Large intestine (tissue), 3 donors: ENCODE results near the gene APAF1. TPM values are rescaled to one million over a fixed set of nuclear protein-coding genes. Genes with fewer than 3 reads are reported as not detected.

Experiments used
- DNase-seq, 2 donors: peaks; one replicate each; pipeline versions ENCODE4 v3.0.0 to v3.0.0-alpha.2; 2013
- H3K27ac ChIP-seq: one replicate; pipeline ENCODE4 v1.5.1; 2013; ENCODE audit warnings: low read length
- H3K27me3 ChIP-seq: 2 replicates; pipeline ENCODE4 v1.6.1; 2013; ENCODE audit warnings: low read length; ENCODE audit not compliant: control insufficient read depth, insufficient read depth
- H3K36me3 ChIP-seq: 2 replicates; pipeline ENCODE4 v1.6.1; 2013; ENCODE audit warnings: low read length; ENCODE audit not compliant: control insufficient read depth, insufficient read depth
- H3K4me1 ChIP-seq: one replicate; pipeline ENCODE4 v1.6.1; 2013; ENCODE audit warnings: low read length; ENCODE audit not compliant: control insufficient read depth, insufficient read depth
- H3K4me3 ChIP-seq: one replicate; pipeline ENCODE4 v1.5.1; 2013; ENCODE audit warnings: low read length
- H3K9me3 ChIP-seq: one replicate; pipeline ENCODE4 v1.6.1; 2013; ENCODE audit warnings: mild to moderate bottlenecking, low read depth, low read length, moderate library complexity; ENCODE audit not compliant: control insufficient read depth
- WGBS: methylation state at CpG from one replicate; pipeline ENCODE4 v1.1.5; 2013; ENCODE audit warnings: low lambda C conversion rate; ENCODE audit not compliant: insufficient coverage; 5-methylcytosine and 5-hydroxymethylcytosine counted together
- polyA plus RNA-seq: library from polyadenylated mRNA; unstranded; fragments of 120-200 nt; gene quantifications from one replicate; pipeline ENCODE4 v1.2.1, GENCODE V29; 2013

APAF1 gene
- polyA plus RNA-seq, 1 donor, result 18.5 TPM

- 95% methylated on average over 3 of the region's 8 CpGs for whole genome bisulfite sequencing
- DNase-seq, result no peak
- H3K27me3 ChIP-seq, result no peaks in the 10 kb centered on the region
- no peak overlapping the region for H3K4me3 ChIP-seq
- H3K36me3 ChIP-seq, result peaks cover 27% of the 10 kb centered on the region
- H3K27ac ChIP-seq, result no peak overlapping the region
- H3K9me3 ChIP-seq, result no peaks in the 10 kb centered on the region
- no peaks in the 10 kb centered on the region for H3K4me1 ChIP-seq
Observed at GRCh38 chr12:98696036-98696646, 51.1 kb downstream of the APAF1 start.

- Histone ChIP-seq H3K4me3 (no peak overlapping the region), H3K4me1 (no peaks in the 10 kb centered on the region), H3K36me3 (peaks cover 28% of the 10 kb centered on the region), H3K27me3 (no peaks in the 10 kb centered on the region), H3K9me3 (no peaks in the 10 kb centered on the region), H3K27ac (no peak overlapping the region)
- no CpG with 5 or more reads among the region's 2 CpGs for WGBS
- no peak for DNase-seq
Observed at GRCh38 chr12:98697209-98697608, 52.1 kb downstream of the APAF1 start.

GRCh38 chr12:98698603-98699463, 53.7 kb downstream of the APAF1 start:
- Histone ChIP-seq H3K4me3 (no peak overlapping the region), H3K27me3 (no peaks in the 10 kb centered on the region), H3K4me1 (no peaks in the 10 kb centered on the region), H3K27ac (no peak overlapping the region), H3K9me3 (no peaks in the 10 kb centered on the region), H3K36me3 (peaks cover 29% of the 10 kb centered on the region)
- peak; percentile 7 to 41 for DNase-seq
- 86% methylated on average over 1 of the region's 6 CpGs for WGBS

GRCh38 chr12:98699586-98699985, 54.5 kb downstream of the APAF1 start:
- no peaks in the 10 kb centered on the region for H3K27me3 ChIP-seq
- no peak overlapping the region for H3K4me3 ChIP-seq
- H3K4me1 ChIP-seq, result no peaks in the 10 kb centered on the region
- H3K9me3 ChIP-seq, result no peaks in the 10 kb centered on the region
- DNase-seq, result no peak
- WGBS, result 100% methylated on average over 1 of the region's 3 CpGs
- peaks cover 31% of the 10 kb centered on the region for H3K36me3 ChIP-seq
- H3K27ac ChIP-seq, result no peak overlapping the region

- no peak for DNase-seq
- 29% methylated on average over 1 of the region's 1 CpG for WGBS
Observed at GRCh38 chr12:98701166-98701565, 56.1 kb downstream of the APAF1 start.

DNA sequence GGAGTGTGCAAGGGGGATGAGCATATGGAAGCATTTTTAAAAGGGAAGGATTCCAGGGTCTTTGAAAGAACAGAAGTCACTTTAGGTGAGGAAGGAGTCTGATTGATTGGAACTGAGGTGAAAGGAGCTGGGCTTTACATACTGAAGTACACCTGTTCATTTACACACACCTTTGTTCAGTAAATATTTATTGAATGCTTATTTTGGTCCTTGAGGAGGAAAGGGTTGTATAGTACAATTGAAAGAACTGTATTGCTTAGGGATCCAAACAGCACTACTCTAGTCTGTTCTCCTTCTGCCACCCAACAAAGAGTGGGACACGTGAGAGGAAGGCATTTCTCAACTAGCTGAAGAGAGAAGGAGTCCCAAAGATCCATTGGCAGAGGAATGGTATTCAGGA, 63.9 kb downstream of the APAF1 start:
- WGBS, result no CpG with 5 or more reads among the region's 1 CpG

More at GRCh38 chr12:98701166-98701565, 56.1 kb downstream of the APAF1 start:
- H3K36me3 ChIP-seq, result peaks cover 27% of the 10 kb centered on the region
- H3K9me3 ChIP-seq, result no peaks in the 10 kb centered on the region
- no peaks in the 10 kb centered on the region for H3K4me1 ChIP-seq
- no peaks in the 10 kb centered on the region for H3K27me3 ChIP-seq
- H3K27ac ChIP-seq, result no peak overlapping the region
- H3K4me3 ChIP-seq, result no peak overlapping the region

DNA sequence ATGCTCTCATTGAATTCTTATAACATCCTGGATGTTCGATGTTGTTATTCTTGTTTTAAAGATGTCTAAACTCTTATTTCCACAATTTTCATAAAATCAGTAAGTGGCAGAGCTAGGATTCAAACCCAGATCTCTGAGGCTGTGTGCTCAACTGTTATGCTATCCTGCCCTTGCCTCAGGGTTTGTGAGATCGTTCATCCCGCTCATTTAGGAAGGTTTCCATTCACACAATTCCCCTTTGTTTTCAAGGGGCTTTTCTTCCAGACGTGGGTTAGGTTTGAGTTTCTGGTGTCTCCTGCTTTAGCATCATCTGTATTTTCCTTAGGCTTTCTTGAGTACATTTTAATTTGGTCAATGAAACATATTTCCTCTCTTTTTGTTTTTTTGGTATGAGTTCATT, 69.3 kb downstream of the APAF1 start:
- H3K4me1 ChIP-seq, result no peaks in the 10 kb centered on the region
- H3K4me3 ChIP-seq, result no peak overlapping the region
- no peak overlapping the region for H3K27ac ChIP-seq
- no peak for DNase-seq
- H3K27me3 ChIP-seq, result no peaks in the 10 kb centered on the region
- WGBS, result 100% methylated on average over 1 of the region's 4 CpGs
- peaks cover 49% of the 10 kb centered on the region for H3K36me3 ChIP-seq
- H3K9me3 ChIP-seq, result no peaks in the 10 kb centered on the region

More for the DNA sequence above, 63.9 kb downstream of the APAF1 start:
- no peak for DNase-seq
- Histone ChIP-seq H3K4me3 (no peak overlapping the region), H3K27me3 (no peaks in the 10 kb centered on the region), H3K4me1 (no peaks in the 10 kb centered on the region), H3K36me3 (peaks cover 55% of the 10 kb centered on the region), H3K27ac (no peak overlapping the region), H3K9me3 (no peaks in the 10 kb centered on the region)

- Histone ChIP-seq H3K9me3 (no peaks in the 10 kb centered on the region), H3K27ac (no peak overlapping the region), H3K36me3 (peaks cover 34% of the 10 kb centered on the region), H3K4me3 (no peak overlapping the region), H3K4me1 (no peaks in the 10 kb centered on the region), H3K27me3 (no peaks in the 10 kb centered on the region)
- 100% methylated on average over 2 of the region's 6 CpGs for WGBS
- DNase-seq, result no peak
Observed at GRCh38 chr12:98719515-98720504, 74.7 kb downstream of the APAF1 start.

DNA sequence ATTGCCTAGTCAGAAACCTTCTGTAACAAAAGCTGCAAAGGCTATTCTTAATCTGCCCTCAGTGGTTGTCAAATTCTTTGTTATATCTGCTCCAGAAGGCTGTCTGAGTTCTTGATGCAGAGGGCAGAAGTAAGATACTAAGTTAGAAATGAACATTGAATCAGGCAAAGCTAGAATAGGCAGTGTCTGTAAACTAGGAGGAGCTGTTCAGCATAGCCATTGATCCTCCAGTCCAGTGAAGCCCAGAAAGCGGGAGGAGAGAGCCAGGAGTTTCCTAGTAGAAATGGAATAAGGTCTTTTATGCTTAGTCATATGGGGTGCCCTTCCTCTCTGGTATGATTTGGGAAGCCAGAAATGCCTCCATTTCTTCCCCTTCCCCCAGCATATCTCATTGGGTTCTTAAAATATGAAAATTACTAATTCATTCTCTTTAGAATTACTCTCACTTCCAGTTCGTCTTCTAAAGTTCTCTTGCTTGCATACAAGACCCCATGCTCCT, 76.2 kb downstream of the APAF1 start:
- DNase-seq, result no peak
- Histone ChIP-seq H3K36me3 (peaks cover 38% of the 10 kb centered on the region), H3K9me3 (no peaks in the 10 kb centered on the region), H3K27me3 (no peaks in the 10 kb centered on the region), H3K4me3 (no peak overlapping the region), H3K27ac (no peak overlapping the region), H3K4me1 (no peaks in the 10 kb centered on the region)
- WGBS, result no CpG with 5 or more reads among the region's 2 CpGs
